Left ventricle myocardium superior (tissue), 1 donor: ENCODE results near the gene RBFA. TPM values are rescaled to one million over a fixed set of nuclear protein-coding genes. Genes with fewer than 3 reads are reported as not detected.

Experiments
- ATAC-seq: fragments of 200-7000 bp; cut with Tn5 transposase; one replicate; pipeline ENCODE4 v1.9.1; 2020; ENCODE audit warnings: mild to moderate bottlenecking, moderate library complexity
- DNase-seq: peaks from one replicate; pipeline ENCODE4 v3.0.0-alpha.2; 2020
- intact Hi-C: fragments of 100-400 bp; cut with micrococcal nuclease; formaldehyde crosslinking; loops from one replicate; pipeline ENCODE4 v1.11.0; 2022
- total RNA-seq: library from RNA; stranded (reverse); fragmentation: NEBNext Ultra II Directional; extraction: Animal tissue kit (Norgen Biotek cat#: 25700); gene quantifications from one replicate; pipeline ENCODE4 v1.2.1, GENCODE V29; 2021
- donor health status: DM: no; HTN: yes; CAD: no; lungs with severe emphysema.

Gene RBFA
- total RNA-seq, 1 donor from 2014 or later: 23.4 TPM

GRCh38 chr18:80067321-80067720, 33.1 kb downstream of the RBFA start:
- intact Hi-C loops: no loop called here
- DNase-seq (no peak), ATAC-seq (no peak)

DNA sequence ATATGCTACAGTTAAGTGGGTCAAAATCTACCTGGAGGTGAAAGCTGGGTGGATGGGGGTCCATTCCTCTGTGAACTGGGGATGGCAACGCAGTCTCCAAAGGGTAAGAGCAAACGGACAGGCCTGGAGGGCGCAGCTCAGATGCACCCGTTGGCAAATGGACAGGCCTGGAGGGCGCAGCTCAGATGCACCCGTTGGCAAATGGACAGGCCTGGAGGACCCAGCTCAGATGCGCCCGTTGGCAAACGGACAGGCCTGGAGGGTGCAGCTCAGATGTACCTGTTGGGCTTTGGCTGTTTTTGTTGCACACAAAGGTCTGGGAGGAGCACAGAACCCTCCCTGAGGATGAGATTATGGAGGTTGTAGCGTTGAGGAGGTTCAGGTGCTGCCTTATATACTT, 33.7 kb downstream of the RBFA start:
- intact Hi-C loops: no loop called here
- ATAC-seq (no peak), DNase-seq (no peak)

DNA sequence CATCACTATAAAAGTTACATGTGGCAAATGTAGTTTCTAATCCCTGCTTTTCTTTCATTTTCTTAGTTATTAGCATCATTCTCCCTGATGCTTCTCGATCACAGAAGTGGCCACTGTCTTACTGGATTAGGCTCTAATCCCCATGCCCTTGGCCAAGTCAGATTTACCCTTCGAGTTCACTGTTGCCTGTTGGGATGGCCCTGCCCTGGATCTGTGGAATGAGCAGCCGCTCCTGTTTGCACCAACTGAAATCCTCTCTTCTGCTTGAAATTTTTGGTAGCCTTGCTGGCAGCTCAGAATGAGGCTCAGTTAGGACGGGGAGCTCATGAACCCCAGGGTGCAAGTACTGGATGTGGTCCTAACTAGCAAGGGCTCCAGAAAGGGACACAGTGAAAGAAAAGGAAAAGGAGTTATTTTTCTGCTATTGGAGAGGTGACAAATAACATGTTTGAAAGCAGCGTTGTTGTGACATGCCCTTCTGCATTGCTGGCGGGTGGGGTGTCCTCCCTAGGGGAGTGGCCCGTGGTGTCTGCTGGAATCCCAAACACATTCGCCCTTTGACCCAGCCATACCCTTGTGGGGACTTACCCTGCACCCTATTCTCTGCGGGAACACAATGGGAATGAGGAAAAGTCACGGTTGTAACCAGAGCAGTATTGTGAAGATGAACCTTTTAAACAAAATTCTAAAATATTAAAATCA, 34.5 kb downstream of the RBFA start:
- no peak for ATAC-seq
- intact Hi-C loops: no loop called here
- DNase-seq: no peak

DNA sequence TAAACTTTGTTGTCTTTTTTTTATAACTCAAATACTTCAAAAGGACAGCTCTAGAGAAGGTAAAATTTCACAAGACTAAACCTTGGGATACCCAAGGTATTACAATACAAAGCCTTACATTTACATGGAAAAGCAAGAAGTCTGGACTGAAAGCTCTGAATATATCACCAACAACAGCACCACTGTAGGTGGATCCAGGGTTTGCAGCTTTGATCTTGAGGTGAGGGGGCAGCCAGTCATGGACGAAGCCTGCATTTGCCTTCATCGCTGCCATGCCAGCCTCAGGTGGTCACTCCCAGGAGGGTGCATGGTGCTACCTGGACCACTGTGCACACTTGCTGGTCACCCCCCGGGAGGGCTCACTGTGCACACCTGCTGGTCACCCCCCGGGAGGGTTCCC, 36.6 kb downstream of the RBFA start:
- intact Hi-C loops: no loop called here
- ATAC-seq (no peak), DNase-seq (no peak)

GRCh38 chr18:80074183-80074582, 39.9 kb downstream of the RBFA start:
- ATAC-seq: no peak
- DNase-seq: no peak
- intact Hi-C loops: no loop called here

DNA sequence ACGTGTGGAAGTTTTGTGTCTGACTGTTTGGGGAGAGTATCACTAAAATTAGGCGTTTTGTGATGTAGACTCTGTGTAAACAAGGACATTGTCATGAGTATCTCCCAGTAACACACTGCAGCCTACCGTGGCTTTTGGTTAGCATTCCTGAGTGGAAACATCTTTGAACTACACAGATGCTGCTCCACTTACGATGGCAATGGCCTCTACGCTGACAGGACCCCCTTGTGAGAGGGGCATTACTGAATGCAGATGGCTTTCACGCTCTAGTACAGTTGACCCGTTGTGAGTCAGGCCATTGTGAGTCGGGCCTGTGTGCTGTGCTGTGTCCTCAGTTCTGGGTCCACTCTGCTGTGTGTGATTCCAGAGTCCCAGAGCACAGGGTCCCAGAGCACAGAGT, 40.5 kb downstream of the RBFA start:
- intact Hi-C loops: no loop called here
- ATAC-seq (no peak), DNase-seq (no peak)

- intact Hi-C loops: no loop called here
- ATAC-seq (no peak), DNase-seq (no peak)
Observed at GRCh38 chr18:80075940-80076339, 41.7 kb downstream of the RBFA start.

GRCh38 chr18:80076379-80076778, 42.1 kb downstream of the RBFA start:
- DNase-seq (no peak), ATAC-seq (no peak)
- intact Hi-C loops: no loop called here

- DNase-seq: no peak
- ATAC-seq: no peak
- intact Hi-C loops: no loop called here
Observed at GRCh38 chr18:80077873-80078272, 43.6 kb downstream of the RBFA start.

Other genes with a start within 250 kb of the RBFA start
- not detected for gene KCNG2, start 236.5 kb upstream of the RBFA start, total RNA-seq
- 28.9 TPM for gene SLC66A2, start 82.8 kb upstream of the RBFA start, total RNA-seq
- gene HSBP1L1, start 69.8 kb upstream of the RBFA start, total RNA-seq: 14.5 TPM
- 91.0 TPM for gene TXNL4A, start 45.9 kb upstream of the RBFA start, total RNA-seq
- 7.1 TPM for gene ADNP2, start 74.8 kb downstream of the RBFA start, total RNA-seq
- 4.0 TPM for gene PARD6G, start 213.1 kb downstream of the RBFA start, total RNA-seq